HUES6 (cell line): Measurements from ENCODE around the gene CSH2.
"Not testable (repeated sequence)": the region's sequence is repeated elsewhere in the genome, so short reads cannot be mapped to it uniquely, and the experiment has no call there.

ENCODE experiments used
- H3K27ac ChIP-seq: 2 replicates; pipeline ENCODE4 v1.7.0; 2013; ENCODE audit warnings: low read depth, mild to moderate bottlenecking, low read length, inconsistent platforms
- H3K27me3 ChIP-seq: 2 replicates; pipeline ENCODE4 v1.6.1; 2013; ENCODE audit warnings: low read length; ENCODE audit not compliant: control insufficient read depth, insufficient read depth
- H3K36me3 ChIP-seq: 2 replicates; pipeline ENCODE4 v1.6.1; 2013; ENCODE audit warnings: low read length; ENCODE audit not compliant: control insufficient read depth, insufficient read depth
- H3K4me1 ChIP-seq: 2 replicates; pipeline ENCODE4 v1.6.1; 2013; ENCODE audit warnings: low read length; ENCODE audit not compliant: control insufficient read depth, insufficient read depth
- H3K4me3 ChIP-seq: 2 replicates; pipeline ENCODE4 v1.5.1; 2013; ENCODE audit warnings: low read depth, low read length
- H3K9ac ChIP-seq: one replicate; pipeline ENCODE4 v1.6.1; 2013; ENCODE audit warnings: mild to moderate bottlenecking, low read length
- H3K9me3 ChIP-seq: 2 replicates; pipeline ENCODE4 v1.6.1; 2013; ENCODE audit warnings: low read depth, low read length; ENCODE audit not compliant: control insufficient read depth, insufficient read depth

The CSH2 gene

DNA sequence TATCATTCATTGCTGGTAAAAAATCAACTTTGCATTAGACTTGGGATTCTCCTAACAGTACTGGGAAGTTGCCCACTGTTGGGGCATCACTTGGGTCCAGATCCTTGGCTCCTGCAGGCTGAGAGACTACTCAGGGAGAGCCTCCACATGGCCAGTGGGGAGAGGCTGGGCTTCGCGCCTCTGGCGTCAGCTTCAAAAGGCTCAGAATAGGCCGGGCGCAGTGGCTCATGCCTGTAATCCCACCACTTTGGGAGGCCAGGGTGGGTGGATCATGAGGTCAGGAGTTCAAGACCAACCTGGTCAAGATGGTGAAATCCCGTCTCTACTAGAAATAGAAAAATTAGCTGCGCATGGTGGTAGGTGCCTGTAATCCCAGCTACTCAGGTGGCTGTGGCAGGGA lies 41.0 kb upstream of the CSH2 start:
- peaks cover 20% of the 10 kb centered on the region for H3K27me3 ChIP-seq
- H3K27ac ChIP-seq, result no peak overlapping the region
- H3K36me3 ChIP-seq, result no peaks in the 10 kb centered on the region
- no peak overlapping the region for H3K9ac ChIP-seq
- no peaks in the 10 kb centered on the region for H3K9me3 ChIP-seq
- H3K4me1 ChIP-seq, result peaks cover 7% of the 10 kb centered on the region; the same call in 1 of the 2 replicates
- H3K4me3 ChIP-seq, result no peak overlapping the region

DNA sequence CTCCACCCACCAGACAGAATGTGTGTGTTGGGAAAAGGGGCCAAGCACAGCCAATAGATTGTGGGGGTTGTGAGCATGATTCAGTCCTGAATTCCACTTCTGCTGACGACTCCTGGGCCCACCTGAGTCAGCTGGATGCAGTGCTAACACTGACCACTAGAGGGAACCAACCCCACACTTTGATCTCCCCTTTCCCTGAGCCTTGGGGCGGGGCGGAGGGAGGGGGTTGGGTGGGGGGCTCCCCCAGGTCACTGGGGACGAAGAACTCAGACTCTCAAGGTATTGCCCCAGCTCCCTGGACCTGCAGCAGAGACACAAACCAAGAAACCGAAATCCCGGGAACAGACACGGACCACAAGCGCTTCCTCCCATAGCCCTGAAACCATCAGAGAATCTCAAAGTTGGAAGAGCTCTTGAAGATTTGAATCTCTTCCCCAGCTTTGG lies 38.2 kb upstream of the CSH2 start:
- H3K36me3 ChIP-seq, result no peaks in the 10 kb centered on the region
- H3K4me1 ChIP-seq, result peaks cover 3% of the 10 kb centered on the region; the same call in 1 of the 2 replicates
- H3K27ac ChIP-seq, result no peak overlapping the region
- H3K9me3 ChIP-seq, result no peaks in the 10 kb centered on the region
- H3K27me3 ChIP-seq, result peaks cover 8% of the 10 kb centered on the region
- no peak overlapping the region for H3K9ac ChIP-seq
- no peak overlapping the region for H3K4me3 ChIP-seq

DNA sequence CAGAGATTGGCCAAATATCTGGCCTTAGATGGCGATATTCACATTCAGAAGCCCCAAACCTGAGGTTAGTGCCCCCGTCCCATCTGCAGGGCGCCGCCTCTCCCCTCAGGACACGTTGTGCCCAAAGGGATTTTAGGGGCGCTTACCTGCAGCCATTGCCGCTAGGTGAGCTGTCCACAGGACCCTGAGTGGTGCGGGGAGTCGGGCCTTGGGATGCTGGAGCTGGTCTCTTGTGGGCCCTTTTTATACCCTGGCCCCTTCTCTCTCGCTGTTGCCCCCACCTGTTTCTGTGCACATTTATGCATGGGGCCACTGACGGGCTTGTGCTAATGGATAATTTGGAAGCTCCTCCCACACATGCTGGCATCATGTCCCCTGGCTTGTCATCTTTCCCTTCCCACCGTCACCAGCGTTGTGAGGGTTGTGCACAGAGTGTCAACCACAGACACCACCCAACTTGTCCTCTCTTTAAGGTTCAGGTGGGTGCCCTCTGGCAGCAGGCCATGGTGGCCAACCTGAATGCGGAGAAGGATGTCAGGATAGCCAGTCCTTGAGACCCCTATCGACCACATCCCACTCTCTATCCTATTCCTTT lies 37.7 kb upstream of the CSH2 start, which contains the start of gene CSHL1:
Gene CSHL1, minus strand, starts transcription at position 218 of the 595 bp plus-strand sequence. Its CDS starts 62 bp downstream, at position 156.
- H3K9ac ChIP-seq, result no peak within 1 kb of the TSS
- no peaks in the 10 kb centered on the region for H3K9me3 ChIP-seq
- peaks cover 2% of the 10 kb centered on the region for H3K27me3 ChIP-seq
- no peak within 1 kb of the TSS for H3K27ac ChIP-seq
- no peaks in the 10 kb centered on the region for H3K36me3 ChIP-seq
- peaks cover 3% of the 10 kb centered on the region; the same call in 1 of the 2 replicates for H3K4me1 ChIP-seq
- no peak within 1 kb of the TSS for H3K4me3 ChIP-seq

- peaks cover 3% of the 10 kb centered on the region; the same call in 1 of the 2 replicates for H3K4me1 ChIP-seq
- H3K9me3 ChIP-seq, result no peaks in the 10 kb centered on the region
- peaks cover 2% of the 10 kb centered on the region for H3K27me3 ChIP-seq
- H3K36me3 ChIP-seq, result no peaks in the 10 kb centered on the region
- no peak overlapping the region for H3K9ac ChIP-seq
- H3K27ac ChIP-seq, result no peak overlapping the region
- H3K4me3 ChIP-seq, result no peak overlapping the region
Measured at GRCh38 chr17:63910096-63910495, 36.6 kb upstream of the CSH2 start.

DNA sequence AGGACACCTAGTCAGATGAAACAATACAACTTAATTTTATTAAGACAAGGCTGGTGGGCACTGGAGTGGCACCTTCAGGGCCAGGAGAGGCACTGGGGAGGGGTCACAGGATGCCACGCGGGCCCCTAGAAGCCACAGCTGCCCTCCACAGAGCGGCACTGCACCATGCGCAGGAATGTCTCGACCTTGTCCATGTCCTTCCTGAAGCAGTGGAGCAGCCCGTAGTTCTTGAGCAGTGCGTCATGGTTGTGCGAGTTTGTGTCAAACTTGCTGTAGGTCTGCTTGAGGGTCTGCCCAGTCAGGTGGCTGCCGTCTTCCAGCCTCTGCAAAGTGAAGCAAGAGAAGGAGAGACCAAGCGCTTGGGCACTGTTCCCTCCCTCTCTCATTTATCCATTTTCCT lies 36.1 kb upstream of the CSH2 start:
- H3K36me3 ChIP-seq, H3K27ac ChIP-seq, H3K9ac ChIP-seq, H3K27me3 ChIP-seq, H3K4me3 ChIP-seq, H3K9me3 ChIP-seq, H3K4me1 ChIP-seq: not testable (repeated sequence)

GRCh38 chr17:63907161-63907778 lies 33.8 kb upstream of the CSH2 start:
- not testable (repeated sequence) for H3K9me3 ChIP-seq, H3K27ac ChIP-seq, H3K27me3 ChIP-seq, H3K4me3 ChIP-seq, H3K9ac ChIP-seq, H3K4me1 ChIP-seq, H3K36me3 ChIP-seq

- not testable (repeated sequence) for H3K27me3 ChIP-seq, H3K9ac ChIP-seq, H3K4me1 ChIP-seq, H3K36me3 ChIP-seq, H3K9me3 ChIP-seq, H3K4me3 ChIP-seq, H3K27ac ChIP-seq
Measured at GRCh38 chr17:63904796-63905195, 31.3 kb upstream of the CSH2 start.

- H3K9me3 ChIP-seq, H3K9ac ChIP-seq, H3K27ac ChIP-seq, H3K4me1 ChIP-seq, H3K36me3 ChIP-seq, H3K27me3 ChIP-seq, H3K4me3 ChIP-seq: not testable (repeated sequence)
Measured at GRCh38 chr17:63903787-63904201, 30.3 kb upstream of the CSH2 start.

- H3K9me3 ChIP-seq, H3K27me3 ChIP-seq, H3K9ac ChIP-seq: not testable (repeated sequence)
Measured at GRCh38 chr17:63901971-63902370, 28.5 kb upstream of the CSH2 start.

DNA sequence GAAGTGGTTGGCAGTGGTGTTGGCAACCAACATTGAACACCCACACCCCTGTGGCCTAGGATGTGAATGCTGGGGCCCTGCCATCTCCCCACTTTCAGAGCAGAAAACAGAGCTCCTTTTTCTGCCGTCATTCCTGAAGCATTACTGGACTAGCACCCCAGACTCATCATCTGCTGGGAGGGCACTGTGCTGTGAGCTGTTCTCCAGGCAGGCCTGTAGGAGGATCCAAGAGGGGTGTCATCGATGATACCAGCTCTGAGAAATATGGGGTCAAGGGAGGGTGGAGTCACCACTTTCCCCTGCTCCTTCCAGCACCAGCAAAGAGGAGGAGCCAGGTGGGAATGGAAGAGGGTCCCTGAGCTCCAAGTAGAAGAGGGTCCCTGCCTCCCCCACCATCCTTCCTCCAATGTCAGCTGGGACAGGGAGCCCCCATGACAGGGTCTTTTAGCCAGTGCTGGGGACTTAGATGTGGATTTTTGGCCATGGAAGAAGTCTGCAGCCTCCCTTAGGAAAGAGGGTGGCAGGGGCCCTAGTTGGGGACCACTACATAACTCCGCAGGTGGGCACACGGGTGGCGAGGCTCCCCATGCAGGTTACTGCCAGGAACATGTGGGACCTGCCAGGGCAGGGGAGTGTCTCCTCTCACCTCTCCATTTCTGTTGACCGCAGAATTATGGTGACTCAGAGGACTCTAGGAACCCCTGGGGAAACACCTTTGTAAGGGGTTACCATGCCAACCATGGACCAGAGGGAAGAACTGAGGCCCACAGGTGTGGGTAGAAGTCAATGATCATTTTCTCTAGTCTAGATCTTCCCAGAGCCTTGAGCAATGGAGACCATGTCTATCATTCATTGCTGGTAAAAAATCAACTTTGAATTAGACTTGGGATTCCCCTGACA lies 25.7 kb upstream of the CSH2 start:
- H3K9ac ChIP-seq, H3K27me3 ChIP-seq, H3K36me3 ChIP-seq, H3K27ac ChIP-seq, H3K9me3 ChIP-seq, H3K4me1 ChIP-seq, H3K4me3 ChIP-seq: not testable (repeated sequence)

More at GRCh38 chr17:63901971-63902370, 28.5 kb upstream of the CSH2 start:
- H3K4me1 ChIP-seq, H3K27ac ChIP-seq, H3K4me3 ChIP-seq, H3K36me3 ChIP-seq: not testable (repeated sequence)
